ENCODE results near the gene UNC5C. TPM values are rescaled to one million over a fixed set of nuclear protein-coding genes. Genes with fewer than 3 reads are reported as not detected.

Gene UNC5C
- total RNA-seq, 1 experiment from 2014 or later, result not detected

GRCh38 chr4:95522682-95523530 is 25.9 kb downstream of the UNC5C start:
- no peak for DNase-seq
- H3K36me3 Mint-ChIP-seq (ENCODE audit: insufficient read depth, unreplicated experiment), result no peaks in the 10 kb centered on the region
- intact Hi-C loops (cut with micrococcal nuclease; ENCODE audit: unreplicated experiment), result no loop called here
- no peak for TF ChIP-seq CTCF (IDR thresholded peaks at IDR 0.05; ENCODE audit: insufficient read depth in 1 of 2, low read depth in 1 of 2, low read length in 1 of 2, severe bottlenecking in 1 of 2, unreplicated experiment in 1 of 2)
- no TSS peak for BruUV-seq (replicated peaks)
- no peaks in the 10 kb centered on the region for H3K9me3 Mint-ChIP-seq (ENCODE audit: unreplicated experiment)
- ChIA-PET CTCF (no interaction called here), POLR2A (no interaction called here)
- Histone ChIP-seq H3K36me3 (ENCODE audit: control insufficient read depth, insufficient read depth, low read length) (no peaks in the 10 kb centered on the region), H3K27me3 (replicated peaks; ENCODE audit: control insufficient read depth, insufficient read depth, low read length) (no peaks in the 10 kb centered on the region), H3K4me1 (no peaks in the 10 kb centered on the region), H3K9me3 (no peaks in the 10 kb centered on the region), H3K4me3 (ENCODE audit: low read depth, low read length) (no peak overlapping the region)
- H3K27me3 Mint-ChIP-seq (ENCODE audit: insufficient read depth, unreplicated experiment), result no peaks in the 10 kb centered on the region
- no peaks in the 10 kb centered on the region for H3K4me1 Mint-ChIP-seq (ENCODE audit: low read depth, unreplicated experiment)
- H3K4me3 Mint-ChIP-seq (ENCODE audit: unreplicated experiment), result no peak overlapping the region
- H3K27ac Mint-ChIP-seq (ENCODE audit: unreplicated experiment), result no peak overlapping the region

- intact Hi-C loops (cut with micrococcal nuclease; ENCODE audit: unreplicated experiment), result no loop called here
- no peak overlapping the region for H3K27ac Mint-ChIP-seq (ENCODE audit: unreplicated experiment)
- H3K9me3 Mint-ChIP-seq (ENCODE audit: unreplicated experiment), result no peaks in the 10 kb centered on the region
- TF ChIP-seq CTCF (IDR thresholded peaks at IDR 0.05; ENCODE audit: insufficient read depth in 1 of 2, low read depth in 1 of 2, low read length in 1 of 2, severe bottlenecking in 1 of 2, unreplicated experiment in 1 of 2), result no peak
- POLR2A ChIA-PET, result no interaction called here
- H3K4me1 Mint-ChIP-seq (ENCODE audit: low read depth, unreplicated experiment), result no peaks in the 10 kb centered on the region
- no peaks in the 10 kb centered on the region for H3K36me3 Mint-ChIP-seq (ENCODE audit: insufficient read depth, unreplicated experiment)
- Histone ChIP-seq H3K4me1 (no peaks in the 10 kb centered on the region), H3K4me3 (ENCODE audit: low read depth, low read length) (no peak overlapping the region), H3K36me3 (ENCODE audit: control insufficient read depth, insufficient read depth, low read length) (no peaks in the 10 kb centered on the region), H3K9me3 (no peaks in the 10 kb centered on the region), H3K27me3 (replicated peaks; ENCODE audit: control insufficient read depth, insufficient read depth, low read length) (no peaks in the 10 kb centered on the region)
- no peak overlapping the region for H3K4me3 Mint-ChIP-seq (ENCODE audit: unreplicated experiment)
- DNase-seq, result no peak
- no peaks in the 10 kb centered on the region for H3K27me3 Mint-ChIP-seq (ENCODE audit: insufficient read depth, unreplicated experiment)
- no TSS peak for BruUV-seq (replicated peaks)
- CTCF ChIA-PET, result no interaction called here
These were observed 31.0 kb downstream of the UNC5C start for GRCh38 chr4:95517576-95518345.

DNA sequence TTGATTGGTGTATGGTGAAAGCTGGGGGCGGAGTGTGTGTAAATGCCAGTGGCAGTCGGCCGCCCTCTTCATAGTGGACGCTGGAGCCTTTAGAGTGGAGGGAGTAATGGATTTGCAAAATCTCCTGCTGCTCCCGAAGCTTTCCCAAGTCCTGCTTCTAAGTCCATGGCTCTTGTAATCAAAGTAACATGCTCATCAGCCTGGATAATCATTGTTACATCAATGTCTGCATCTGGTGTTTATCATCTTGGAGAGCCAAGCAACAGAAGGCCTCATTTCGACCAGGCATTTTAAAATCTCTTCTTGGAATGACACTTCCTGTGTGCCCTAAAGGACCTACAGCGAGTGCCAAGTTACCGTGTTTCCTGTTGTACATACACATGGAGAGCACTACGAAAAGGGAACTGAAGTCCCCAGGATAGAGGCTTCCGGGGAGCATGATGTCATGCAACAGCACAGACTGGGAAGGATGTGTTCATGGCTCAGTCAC is 32.2 kb downstream of the UNC5C start:
- no peaks in the 10 kb centered on the region for H3K4me1 Mint-ChIP-seq (ENCODE audit: low read depth, unreplicated experiment)
- H3K36me3 ChIP-seq (ENCODE audit: control insufficient read depth, insufficient read depth, low read length), result no peaks in the 10 kb centered on the region
- H3K4me3 ChIP-seq (ENCODE audit: low read depth, low read length), result no peak overlapping the region
- no peak for DNase-seq
- H3K27ac Mint-ChIP-seq (ENCODE audit: unreplicated experiment), result no peak overlapping the region
- H3K36me3 Mint-ChIP-seq (ENCODE audit: insufficient read depth, unreplicated experiment), result no peaks in the 10 kb centered on the region
- H3K9me3 ChIP-seq, result no peaks in the 10 kb centered on the region
- ChIA-PET CTCF (no interaction called here), POLR2A (no interaction called here)
- H3K9me3 Mint-ChIP-seq (ENCODE audit: unreplicated experiment), result no peaks in the 10 kb centered on the region
- no peak for TF ChIP-seq CTCF (IDR thresholded peaks at IDR 0.05; ENCODE audit: insufficient read depth in 1 of 2, low read depth in 1 of 2, low read length in 1 of 2, severe bottlenecking in 1 of 2, unreplicated experiment in 1 of 2)
- H3K27me3 ChIP-seq (replicated peaks; ENCODE audit: control insufficient read depth, insufficient read depth, low read length), result no peaks in the 10 kb centered on the region
- no peaks in the 10 kb centered on the region for H3K27me3 Mint-ChIP-seq (ENCODE audit: insufficient read depth, unreplicated experiment)
- intact Hi-C loops (cut with micrococcal nuclease; ENCODE audit: unreplicated experiment), result no loop called here
- H3K4me3 Mint-ChIP-seq (ENCODE audit: unreplicated experiment), result no peak overlapping the region
- peaks cover 1% of the 10 kb centered on the region; the same call in 1 of the 2 replicates for H3K4me1 ChIP-seq
- no TSS peak for BruUV-seq (replicated peaks)
